ENCODE data around the gene GOLGA6D.
A peak's percentile ranks its signal among the peaks of the same experiment; 100 is the strongest.
"Not testable (repeated sequence)": the region's sequence is repeated elsewhere in the genome, so short reads cannot be mapped to it uniquely, and the experiment has no call there.

Gene GOLGA6D

GRCh38 chr15:75333654-75334419, 51.2 kb downstream of the GOLGA6D start:
- DNase-seq (ENCODE audit: low spot score) = not testable (repeated sequence)

GRCh38 chr15:75335313-75335704, 52.7 kb downstream of the GOLGA6D start:
- no peak for DNase-seq (ENCODE audit: low spot score)

GRCh38 chr15:75335705-75336355, 53.2 kb downstream of the GOLGA6D start, which contains the start of gene COMMD4:
Gene COMMD4, plus strand, starts transcription at chr15:75336063. Its CDS starts 27 bp downstream, at chr15:75336090.
- DNase-seq (ENCODE audit: low spot score) = peak; percentile 80

DNA sequence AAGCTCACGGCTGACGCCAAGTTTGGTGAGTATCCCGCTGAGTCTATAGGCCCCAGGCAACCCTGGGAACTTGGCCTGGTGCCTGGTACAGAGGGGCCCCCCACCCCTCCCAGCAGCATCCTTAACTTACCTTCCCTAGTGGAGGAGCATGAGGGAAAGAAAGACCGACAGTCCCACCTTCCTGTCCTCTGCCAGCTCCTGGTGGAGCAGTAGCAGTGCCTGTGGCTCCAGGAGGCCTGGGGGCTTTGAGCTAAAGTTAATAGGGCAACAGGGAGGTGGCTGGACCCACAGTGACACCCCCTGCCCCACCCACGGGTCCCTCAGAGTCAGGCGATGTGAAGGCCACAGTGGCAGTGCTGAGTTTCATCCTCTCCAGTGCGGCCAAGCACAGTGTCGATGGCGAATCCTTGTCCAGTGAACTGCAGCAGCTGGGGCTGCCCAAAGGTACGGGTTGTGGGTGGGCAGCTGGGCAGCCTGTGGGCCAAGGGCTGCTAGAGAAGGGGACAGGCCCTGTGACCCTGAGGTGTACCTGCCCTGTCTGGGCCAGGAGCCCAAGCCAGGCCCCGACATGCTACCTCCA, 56.1 kb downstream of the GOLGA6D start:
- no peak for DNase-seq (ENCODE audit: low spot score)

- DNase-seq (ENCODE audit: low spot score) = no peak
Measured at GRCh38 chr15:75339531-75340240, 57.1 kb downstream of the GOLGA6D start.

DNA sequence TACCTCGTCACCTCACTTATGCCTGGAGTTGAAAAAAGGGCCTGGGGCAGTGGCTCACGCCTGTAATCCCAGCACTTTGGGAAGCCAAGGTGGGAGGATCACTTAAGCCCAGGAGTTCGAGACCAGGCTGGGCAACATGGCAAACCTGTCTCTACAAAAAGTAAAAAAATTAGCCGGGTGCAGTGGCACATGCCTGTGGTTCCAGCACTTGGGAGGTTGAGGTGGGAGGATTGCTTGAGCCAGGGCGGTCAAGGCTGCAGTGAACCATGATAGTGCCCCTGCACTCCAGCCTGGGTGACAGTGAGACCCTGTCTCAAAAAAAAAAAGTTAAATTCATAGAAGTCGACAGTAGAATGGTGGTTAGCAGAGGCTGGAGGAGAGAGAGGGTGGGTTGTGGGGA, 59.6 kb downstream of the GOLGA6D start:
- DNase-seq (ENCODE audit: low spot score) = no peak

GRCh38 chr15:75343953-75344352, 61.3 kb downstream of the GOLGA6D start:
- DNase-seq (ENCODE audit: low spot score) = not testable (repeated sequence)

All from HuH-7 (cell line).